ENCODE measurements around the gene GOLGA8S.
"Not testable (repeated sequence)": the region's sequence is repeated elsewhere in the genome, so short reads cannot be mapped to it uniquely, and the experiment has no call there.

The GOLGA8S gene

GRCh38 chr15:23354448-23354847 lies at the start of gene GOLGA8S:
TSS of gene GOLGA8S (plus strand) at chr15:23354748. CDS start at chr15:23354810, 62 bp downstream.
- DNase-seq (ENCODE audit: low spot score): not testable (repeated sequence)

GRCh38 chr15:23304805-23305204 lies 49.7 kb upstream of the GOLGA8S start:
- DNase-seq (ENCODE audit: low spot score): not testable (repeated sequence)

GRCh38 chr15:23305921-23306320 lies 48.6 kb upstream of the GOLGA8S start:
- not testable (repeated sequence) for DNase-seq (ENCODE audit: low spot score)

GRCh38 chr15:23311233-23311632 lies 43.3 kb upstream of the GOLGA8S start:
- not testable (repeated sequence) for DNase-seq (ENCODE audit: low spot score)

GRCh38 chr15:23334096-23334495 lies 20.5 kb upstream of the GOLGA8S start, which contains the start of gene GOLGA6L26:
TSS of gene GOLGA6L26 (minus strand) at chr15:23334196. CDS start at chr15:23334135, 61 bp downstream.
- not testable (repeated sequence) for DNase-seq (ENCODE audit: low spot score)

GRCh38 chr15:23362622-23363021 lies 8.1 kb downstream of the GOLGA8S start:
- DNase-seq (ENCODE audit: low spot score): not testable (repeated sequence)

- DNase-seq (ENCODE audit: low spot score): not testable (repeated sequence)
These were observed 9.7 kb downstream of the GOLGA8S start for GRCh38 chr15:23364261-23364660.

- no peak for DNase-seq (ENCODE audit: low spot score)
- TF ChIP-seq CTCF (IDR thresholded peaks at IDR 0.05; ENCODE audit: extremely low read depth, missing control alignments): no peak
These were observed 16.0 kb downstream of the GOLGA8S start for GRCh38 chr15:23370578-23370977.

GRCh38 chr15:23371134-23371533 lies 16.6 kb downstream of the GOLGA8S start:
- not testable (repeated sequence) for DNase-seq (ENCODE audit: low spot score)

- not testable (repeated sequence) for DNase-seq (ENCODE audit: low spot score)
These were observed 17.3 kb downstream of the GOLGA8S start for GRCh38 chr15:23371868-23372267.

GRCh38 chr15:23372284-23372683 lies 17.7 kb downstream of the GOLGA8S start:
- DNase-seq (ENCODE audit: low spot score): no peak
- TF ChIP-seq CTCF (IDR thresholded peaks at IDR 0.05; ENCODE audit: extremely low read depth, missing control alignments): no peak

GRCh38 chr15:23372891-23373600 lies 18.5 kb downstream of the GOLGA8S start:
- DNase-seq (ENCODE audit: low spot score): not testable (repeated sequence)

- DNase-seq (ENCODE audit: low spot score): not testable (repeated sequence)
These were observed 19.7 kb downstream of the GOLGA8S start for GRCh38 chr15:23374226-23374625.

GRCh38 chr15:23378946-23379345 lies 24.4 kb downstream of the GOLGA8S start:
- not testable (repeated sequence) for DNase-seq (ENCODE audit: low spot score)

GRCh38 chr15:23380700-23381099 lies 26.2 kb downstream of the GOLGA8S start:
- not testable (repeated sequence) for DNase-seq (ENCODE audit: low spot score)

- DNase-seq (ENCODE audit: low spot score): not testable (repeated sequence)
These were observed 26.6 kb downstream of the GOLGA8S start for GRCh38 chr15:23381192-23381591.

Measured in GM20000 (cell line).